Globus pallidus (tissue), 1 donor: ENCODE measurements around the gene ETFA.

Experiments used
- DNase-seq: peaks from one replicate; pipeline ENCODE4 v3.0.0-alpha.2; 2015; ENCODE audit warnings: low spot score

Gene ETFA

GRCh38 chr15:76195506-76196268 is 115.6 kb downstream of the ETFA start:
- no peak for DNase-seq

- no peak for DNase-seq
Measured at GRCh38 chr15:76193934-76194333, 117.3 kb downstream of the ETFA start.

GRCh38 chr15:76192715-76193114 is 118.6 kb downstream of the ETFA start:
- DNase-seq: no peak

- no peak for DNase-seq
Measured at GRCh38 chr15:76191539-76192244, 119.6 kb downstream of the ETFA start.

GRCh38 chr15:76190751-76191538 is 120.3 kb downstream of the ETFA start:
- peak; percentile 66 for DNase-seq

GRCh38 chr15:76190070-76190564 is 121.2 kb downstream of the ETFA start:
- DNase-seq: no peak

GRCh38 chr15:76189106-76189505 is 122.2 kb downstream of the ETFA start:
- no peak for DNase-seq

- no peak for DNase-seq
Measured at GRCh38 chr15:76187163-76187562, 124.1 kb downstream of the ETFA start.

GRCh38 chr15:76185716-76186115 is 125.6 kb downstream of the ETFA start:
- no peak for DNase-seq

GRCh38 chr15:76184650-76185035 is 126.6 kb downstream of the ETFA start:
- no peak for DNase-seq

GRCh38 chr15:76183930-76184649 is 127.2 kb downstream of the ETFA start:
- no peak for DNase-seq

- DNase-seq: no peak
Measured at GRCh38 chr15:76181705-76182107, 129.6 kb downstream of the ETFA start.

GRCh38 chr15:76180321-76180720 is 130.9 kb downstream of the ETFA start:
- DNase-seq: no peak

- DNase-seq: no peak
Measured at GRCh38 chr15:76179023-76179422, 132.2 kb downstream of the ETFA start.

- no peak for DNase-seq
Measured at GRCh38 chr15:76178296-76179000, 132.8 kb downstream of the ETFA start.

GRCh38 chr15:76177491-76178040 is 133.7 kb downstream of the ETFA start:
- DNase-seq: no peak

- no peak for DNase-seq
Measured at GRCh38 chr15:76176487-76177085, 134.7 kb downstream of the ETFA start.

GRCh38 chr15:76176059-76176458 is 135.2 kb downstream of the ETFA start:
- no peak for DNase-seq

- no peak for DNase-seq
Measured at GRCh38 chr15:76175442-76175841, 135.8 kb downstream of the ETFA start.

- DNase-seq: no peak
Measured at GRCh38 chr15:76174654-76175053, 136.6 kb downstream of the ETFA start.
